ENCODE results near the gene NOC2L. TPM values are rescaled to one million over a fixed set of nuclear protein-coding genes. Genes with fewer than 3 reads are reported as not detected.

The NOC2L gene
- total RNA-seq, 4 donors from 2014 or later = 45.6 to 61.9 (median 56.3) TPM

- WGBS = 81% methylated on average over 13 of the region's 13 CpGs
- peaks cover 60% of the 10 kb centered on the region for H3K27me3 ChIP-seq
- TF ChIP-seq CTCF (IDR thresholded peaks at IDR 0.05) (no peak), POLR2A (IDR thresholded peaks at IDR 0.05) (no peak), POLR2AphosphoS5 (IDR thresholded peaks at IDR 0.05) (no peak)
- H3K27ac ChIP-seq = no peak overlapping the region
- H3K9me3 ChIP-seq = no peaks in the 10 kb centered on the region
- H3K36me3 ChIP-seq = no peaks in the 10 kb centered on the region
- H3K4me3 ChIP-seq = no peak overlapping the region
- DNase-seq (ENCODE audit: low spot score in 2 of 2) = no peak
- H3K4me1 ChIP-seq = peaks cover 7% of the 10 kb centered on the region
Measured at GRCh38 chr1:985126-985525, 26.1 kb upstream of the NOC2L start.

GRCh38 chr1:984476-984814 lies 25.4 kb upstream of the NOC2L start:
- H3K9me3 ChIP-seq = no peaks in the 10 kb centered on the region
- 61% methylated on average over 12 of the region's 12 CpGs for WGBS
- H3K36me3 ChIP-seq = no peaks in the 10 kb centered on the region
- TF ChIP-seq EP300 (IDR thresholded peaks at IDR 0.05) (no peak), POLR2A (IDR thresholded peaks at IDR 0.05) (no peak), CTCF (IDR thresholded peaks at IDR 0.05) (no peak), POLR2AphosphoS5 (IDR thresholded peaks at IDR 0.05) (no peak)
- H3K27ac ChIP-seq = no peak overlapping the region
- no peak overlapping the region for H3K4me3 ChIP-seq
- no peak for DNase-seq (ENCODE audit: low spot score in 2 of 2)
- peaks cover 11% of the 10 kb centered on the region for H3K4me1 ChIP-seq
- peaks cover 62% of the 10 kb centered on the region for H3K27me3 ChIP-seq

GRCh38 chr1:983798-984475 lies 24.9 kb upstream of the NOC2L start:
- DNase-seq (ENCODE audit: low spot score in 2 of 2) = no peak
- H3K4me3 ChIP-seq = no peak overlapping the region

GRCh38 chr1:982765-983436 lies 23.8 kb upstream of the NOC2L start:
- Histone ChIP-seq H3K4me1 (peaks cover 11% of the 10 kb centered on the region), H3K4me3 (no peak overlapping the region), H3K27me3 (peaks cover 72% of the 10 kb centered on the region), H3K27ac (no peak overlapping the region), H3K9me3 (no peaks in the 10 kb centered on the region), H3K36me3 (no peaks in the 10 kb centered on the region)
- TF ChIP-seq POLR2A (IDR thresholded peaks at IDR 0.05) (no peak), POLR2AphosphoS5 (IDR thresholded peaks at IDR 0.05) (no peak), EP300 (IDR thresholded peaks at IDR 0.05) (no peak), CTCF (IDR thresholded peaks at IDR 0.05) (no peak)
- DNase-seq (ENCODE audit: low spot score in 2 of 2) = no peak
- 70% methylated on average over 18 of the region's 43 CpGs for WGBS

More at GRCh38 chr1:983798-984475, 24.9 kb upstream of the NOC2L start:
- Histone ChIP-seq H3K27me3 (peaks cover 67% of the 10 kb centered on the region), H3K9me3 (no peaks in the 10 kb centered on the region), H3K36me3 (no peaks in the 10 kb centered on the region), H3K27ac (no peak overlapping the region), H3K4me1 (peaks cover 11% of the 10 kb centered on the region)
- TF ChIP-seq POLR2AphosphoS5 (IDR thresholded peaks at IDR 0.05) (no peak), EP300 (IDR thresholded peaks at IDR 0.05) (no peak), CTCF (IDR thresholded peaks at IDR 0.05) (peak; percentile 27 to 95), POLR2A (IDR thresholded peaks at IDR 0.05) (no peak)
- WGBS = 29% methylated on average over 17 of the region's 29 CpGs

GRCh38 chr1:981955-982558 lies 23.0 kb upstream of the NOC2L start, which contains the start of gene PERM1:
TSS of gene PERM1 (minus strand) at chr1:982093. CDS start at chr1:981029, 1,064 bp downstream.
- Histone ChIP-seq H3K9me3 (no peaks in the 10 kb centered on the region), H3K27me3 (peaks cover 70% of the 10 kb centered on the region)

More at GRCh38 chr1:981955-982558, 23.0 kb upstream of the NOC2L start, which contains the start of gene PERM1:
- H3K27ac ChIP-seq = no peak within 1 kb of the TSS
- 100% methylated on average over 2 of the region's 28 CpGs for WGBS
- no peak for DNase-seq (ENCODE audit: low spot score in 2 of 2)
- TF ChIP-seq CTCF (IDR thresholded peaks at IDR 0.05) (no peak), EP300 (IDR thresholded peaks at IDR 0.05) (no peak), POLR2A (IDR thresholded peaks at IDR 0.05) (no peak), POLR2AphosphoS5 (IDR thresholded peaks at IDR 0.05) (no peak)
- no peak within 1 kb of the TSS for H3K4me3 ChIP-seq
- H3K4me1 ChIP-seq = peaks cover 11% of the 10 kb centered on the region
- H3K36me3 ChIP-seq = no peaks in the 10 kb centered on the region
